Endothelial cell of umbilical vein (primary cell): ENCODE results near the gene SMARCC1. TPM values are rescaled to one million over a fixed set of nuclear protein-coding genes. Genes with fewer than 3 reads are reported as not detected.

Source experiments
- BruUV-seq: library from RNA; stranded (reverse); fragments of 400-500 nt; replicated peaks from 2 replicates; lab custom pipeline; 2021; lab: Mats Ljungman, UMichigan
- CTCF ChIA-PET: fragments of 300-600, 350-600 bp; sonication (Branson Sonifier 250); formaldehyde crosslinking; loops from one replicate; lab custom pipeline; 2021; ENCODE audit warnings: antibody characterized with exemption, inconsistent platforms; lab: Charles Lee
- POLR2A ChIA-PET: fragments of 300-600, 350-600 bp; sonication (Branson Sonifier 250); formaldehyde crosslinking; loops from one replicate; lab custom pipeline; 2021; ENCODE audit warnings: antibody characterized with exemption, inconsistent platforms; lab: Charles Lee
- DNase-seq: peaks from one replicate; pipeline ENCODE4 v3.0.0-alpha.2; 2011; ENCODE audit warnings: low read depth, low spot score
- FAIRE-seq: peaks from 2 replicates; lab custom pipeline; 2011; peaks lifted over from hg19 to GRCh38; lab: Jason Lieb, UNC
- H2AFZ ChIP-seq: 2 replicates; pipeline ENCODE4 v1.6.0; 2012; ENCODE audit warnings: low read depth, low read length, control low read depth, inconsistent platforms
- H3K27ac ChIP-seq: 2 replicates; pipeline ENCODE4 v1.5.1; 2011; ENCODE audit warnings: low read depth, mild to moderate bottlenecking, control low read depth, low read length, moderate library complexity; ENCODE audit not compliant: insufficient read depth
- H3K27me3 ChIP-seq, 2 experiments: 2 replicates each; pipeline versions ENCODE4 v1.6.0 to v1.6.1; 2011; ENCODE audit warnings: low read length in 2 of 2, mixed read lengths in 1 of 2; ENCODE audit not compliant: control insufficient read depth in 2 of 2, insufficient read depth in 2 of 2
- H3K36me3 ChIP-seq, 2 experiments: 2 replicates in 1 of 2; 3 replicates in 1 of 2; pipeline ENCODE4 v1.5.1; 2011; ENCODE audit warnings: low read length in 2 of 2, mild to moderate bottlenecking in 1 of 2, moderate library complexity in 1 of 2; ENCODE audit not compliant: control insufficient read depth in 2 of 2, insufficient read depth in 2 of 2; ENCODE audit errors: extremely low read depth in 1 of 2
- H3K4me1 ChIP-seq: 3 replicates; pipeline ENCODE4 v1.5.1; 2011; ENCODE audit warnings: mild to moderate bottlenecking, low read length; ENCODE audit not compliant: control insufficient read depth, insufficient read depth; ENCODE audit errors: extremely low read depth
- H3K4me2 ChIP-seq: 2 replicates; pipeline ENCODE4 v1.6.1; 2011; ENCODE audit warnings: low read length, control low read depth, mixed read lengths; ENCODE audit not compliant: insufficient read depth
- H3K4me3 ChIP-seq, 3 experiments: fragments of 200-600 bp in 1 of 3; sonication (generic), shearing (Covaris generic) in 1 of 3; replicated peaks in 1 of 3; 2 replicates each; pipeline ENCODE4 v1.5.1; 2011 to 2016; ENCODE audit warnings: control low read depth in 3 of 3, low read length in 3 of 3, mild to moderate bottlenecking in 2 of 3, inconsistent platforms in 1 of 3, low read depth in 1 of 3, moderate library complexity in 1 of 3; ENCODE audit not compliant: insufficient read depth in 1 of 3
- H3K79me2 ChIP-seq: 2 replicates; pipeline ENCODE4 v1.6.0; 2012; ENCODE audit warnings: low read length, inconsistent platforms; ENCODE audit not compliant: control insufficient read depth, insufficient read depth
- H3K9ac ChIP-seq: replicated peaks from 2 replicates; pipeline ENCODE3; 2011; ENCODE audit warnings: low read length, control low read depth; ENCODE audit not compliant: insufficient read depth; ENCODE audit errors: extremely low read depth
- H3K9me1 ChIP-seq: replicated peaks from 3 replicates; pipeline ENCODE4 v1.6.0; 2011; ENCODE audit warnings: mild to moderate bottlenecking, low read length; ENCODE audit not compliant: control insufficient read depth, insufficient read depth; ENCODE audit errors: extremely low read depth
- H3K9me3 ChIP-seq: replicated peaks from 2 replicates; pipeline ENCODE4 v1.5.1; 2012; ENCODE audit warnings: low read length, inconsistent platforms; ENCODE audit not compliant: control insufficient read depth, insufficient read depth
- H4K20me1 ChIP-seq: replicated peaks from 2 replicates; pipeline ENCODE3; 2011; ENCODE audit warnings: mild to moderate bottlenecking, low read length; ENCODE audit not compliant: control insufficient read depth, insufficient read depth; ENCODE audit errors: extremely low read depth
- CTCF ChIP-seq, 2 donors: IDR thresholded peaks; 1 replicate in 1 of 2; 2 replicates in 1 of 2; pipeline ENCODE4 v1.5.1; 2011; ENCODE audit warnings: low read length in 2 of 2, mild to moderate bottlenecking in 2 of 2, moderate library complexity in 2 of 2, control low read depth in 1 of 2, inconsistent platforms in 1 of 2, low read depth in 1 of 2; ENCODE audit not compliant: insufficient read depth in 1 of 2; ENCODE audit errors: extremely low read depth in 1 of 2
- EZH2 ChIP-seq: IDR thresholded peaks from 2 replicates; pipeline ENCODE4 v1.6.1; 2012; ENCODE audit warnings: borderline replicate concordance, low read depth, mild to moderate bottlenecking, moderate library complexity, low read length, inconsistent platforms; ENCODE audit not compliant: severe bottlenecking
- FOS ChIP-seq: IDR thresholded peaks from 2 replicates; pipeline ENCODE4 v1.6.1; 2011; ENCODE audit warnings: mild to moderate bottlenecking, low read length, moderate library complexity, borderline replicate concordance; ENCODE audit not compliant: insufficient read depth
- GATA2 ChIP-seq: IDR thresholded peaks from 2 replicates; pipeline ENCODE4 v1.7.0; 2011; ENCODE audit warnings: low read depth, mild to moderate bottlenecking, moderate library complexity, mixed read lengths, low read length; ENCODE audit not compliant: insufficient read length, insufficient read depth
- JUN ChIP-seq: IDR thresholded peaks from 2 replicates; pipeline ENCODE4 v1.6.1; 2011; ENCODE audit warnings: borderline replicate concordance, low read depth; ENCODE audit not compliant: insufficient read length, insufficient read depth
- MAX ChIP-seq: IDR thresholded peaks from 2 replicates; pipeline ENCODE4 v1.6.1; 2011; ENCODE audit not compliant: insufficient read depth, insufficient read length
- MYC ChIP-seq: IDR thresholded peaks from one replicate; pipeline ENCODE4 v1.6.1; 2011; ENCODE audit warnings: mild to moderate bottlenecking, low read depth, low read length
- POLR2A ChIP-seq: IDR thresholded peaks from 2 replicates; pipeline ENCODE4 v1.6.1; 2012; ENCODE audit warnings: low read depth, mild to moderate bottlenecking, control low read depth, low read length
- POLR2AphosphoS5 ChIP-seq: IDR thresholded peaks from 2 replicates; pipeline ENCODE4 v1.6.1; 2012; ENCODE audit warnings: low read depth, mild to moderate bottlenecking, control low read depth, low read length, moderate library complexity; ENCODE audit not compliant: insufficient read depth
- dilution Hi-C: fragments of 300-500 bp; cut with MboI; formaldehyde crosslinking; loops from one replicate; pipeline ENCODE4 v1.15.0; 2019; ENCODE audit warnings: low sequenced_read_pairs; ENCODE audit not compliant: extremely low pct_ligation_motif_present
- intact Hi-C: fragments of 100-400 bp; cut with micrococcal nuclease; formaldehyde crosslinking; loops from one replicate; pipeline ENCODE4 v1.10.0; 2022
- polyA plus RNA-seq, 4 experiments: library from polyadenylated mRNA; depleted of rRNA in 3 of 4; stranded (reverse) in 3 of 4; unstranded in 1 of 4; fragments of >200 nt; gene quantifications; 2 replicates each; pipeline versions ENCODE4 v1.2.1 to v1.2.3, GENCODE V29; 2011 to 2012; ENCODE audit warnings: missing spikeins in 1 of 4
- total RNA-seq: library from RNA; stranded (reverse); gene quantifications from 2 replicates; pipeline ENCODE4 v1.2.3, GENCODE V29; 2021

The SMARCC1 gene
- total and polyA plus RNA-seq, 2 donors (not counting 3 experiments of a cell fraction or from before 2014, with no cell fraction given): 23.0 to 138 TPM

- DNase-seq (no peak), FAIRE-seq (no peak)
- no peaks in the 10 kb centered on the region for H3K79me2 ChIP-seq
- ChIA-PET CTCF (no interaction called here), POLR2A (no interaction called here)
- no peak overlapping the region for H3K27ac ChIP-seq
- no peak overlapping the region for H3K4me2 ChIP-seq
- no peaks in the 10 kb centered on the region for H3K4me1 ChIP-seq
- no TSS peak for BruUV-seq
- no peaks in the 10 kb centered on the region for H4K20me1 ChIP-seq
- no peaks in the 10 kb centered on the region for H3K9me1 ChIP-seq
- peaks cover 14 to 15% of the 10 kb centered on the region in 2 experiments for H3K27me3 ChIP-seq
- no peak overlapping the region for H2AFZ ChIP-seq
- H3K9ac ChIP-seq: no peak overlapping the region
- no peaks in the 10 kb centered on the region for H3K9me3 ChIP-seq
- dilution Hi-C loops: no loop called here
- intact Hi-C loops: no loop called here
- no peak overlapping the region for H3K4me3 ChIP-seq
- H3K36me3 ChIP-seq: peaks cover 0 to 2% of the 10 kb centered on the region in 2 experiments
- no peak for TF ChIP-seq POLR2AphosphoS5
- no peak for TF ChIP-seq EZH2
- TF ChIP-seq JUN: no peak
- no peak for TF ChIP-seq CTCF (IDR thresholded peaks at IDR 0.05; ENCODE audit: extremely low read depth in 1 of 2, insufficient read depth in 1 of 2, low read depth in 1 of 2, low read length in 2 of 2)
- TF ChIP-seq FOS: no peak
- TF ChIP-seq GATA2: no peak
- no peak for TF ChIP-seq POLR2A
- TF ChIP-seq MYC: no peak
- no peak for TF ChIP-seq MAX
These were observed 201.2 kb downstream of the SMARCC1 start for GRCh38 chr3:47580481-47580880.
